HepG2 (cell line): ENCODE measurements around the gene NRSN2. TPM values are rescaled to one million over a fixed set of nuclear protein-coding genes. Genes with fewer than 3 reads are reported as not detected.

ENCODE experiments used
- HDAC6 ChIP-seq: fragments of 200-600 bp; sonication (generic); IDR thresholded peaks from 2 replicates; pipeline ENCODE4 v1.7.0; 2017; ENCODE audit warnings: mild to moderate bottlenecking, antibody characterized with exemption, low read length, low read depth
- NCOA2 ChIP-seq: sonication (generic); formaldehyde crosslinking; IDR thresholded peaks from 2 replicates; pipeline ENCODE4 v1.8.0; 2022; ENCODE audit warnings: inconsistent platforms
- NR2F2 ChIP-seq: IDR thresholded peaks from 2 replicates; pipeline ENCODE4 v1.6.1; 2012; ENCODE audit warnings: low read depth, inconsistent platforms, borderline replicate concordance
- RFX3 ChIP-seq: IDR thresholded peaks from 2 replicates; pipeline ENCODE4 v1.6.1; 2016; ENCODE audit warnings: missing biosample characterization, missing genetic modification reagents
- SAFB2 ChIP-seq: sonication (generic); formaldehyde crosslinking; IDR thresholded peaks from 2 replicates; pipeline ENCODE4 v1.5.1; 2020; ENCODE audit warnings: missing genetic modification reagents, low read depth, mild to moderate bottlenecking, borderline replicate concordance
- SIN3B ChIP-seq: fragments of 150-350 bp; IDR thresholded peaks from 2 replicates; pipeline ENCODE4 v1.6.1; 2014; ENCODE audit warnings: low read length
- SNAPC2 ChIP-seq: sonication (generic); formaldehyde crosslinking; IDR thresholded peaks from 2 replicates; pipeline ENCODE4 v1.8.1; 2022; ENCODE audit warnings: mild to moderate bottlenecking, missing genetic modification reagents
- SP2 ChIP-seq: sonication (generic); formaldehyde crosslinking; IDR thresholded peaks from 2 replicates; pipeline ENCODE4 v1.5.1; 2020; ENCODE audit warnings: mild to moderate bottlenecking, missing genetic modification reagents
- SRY ChIP-seq: sonication (generic); formaldehyde crosslinking; IDR thresholded peaks from 2 replicates; pipeline ENCODE4 v1.8.0; 2022; ENCODE audit warnings: mild to moderate bottlenecking, missing genetic modification reagents
- THYN1 ChIP-seq: sonication (generic); formaldehyde crosslinking; IDR thresholded peaks from 2 replicates; pipeline ENCODE4 v1.8.1; 2023; ENCODE audit warnings: low read depth, mild to moderate bottlenecking, moderate library complexity, missing genetic modification reagents, borderline replicate concordance
- ZFY ChIP-seq: sonication (generic); formaldehyde crosslinking; IDR thresholded peaks from 2 replicates; pipeline ENCODE4 v1.4.0; 2020; ENCODE audit warnings: missing genetic modification reagents
- ZNF317 ChIP-seq: sonication (generic); formaldehyde crosslinking; IDR thresholded peaks from 2 replicates; pipeline ENCODE4 v1.5.0; 2020; ENCODE audit warnings: mild to moderate bottlenecking, missing genetic modification reagents
- ZNF709 ChIP-seq: sonication (generic); formaldehyde crosslinking; IDR thresholded peaks from 2 replicates; pipeline ENCODE4 v1.5.0; 2020; ENCODE audit warnings: mild to moderate bottlenecking, missing genetic modification reagents
- ZNF766 ChIP-seq: sonication (generic); formaldehyde crosslinking; IDR thresholded peaks from 2 replicates; pipeline ENCODE4 v1.5.0; 2020; ENCODE audit warnings: missing genetic modification reagents, borderline replicate concordance
- polyA plus RNA-seq, 8 experiments: library from polyadenylated mRNA; depleted of rRNA in 3 of 8; stranded (reverse) in 7 of 8; unstranded in 1 of 8; fragments of >200 nt; fragmentation: Illumina TruSeq in 4 of 8; extraction: Trizol in 4 of 8; gene quantifications; 2 replicates each; pipeline versions ENCODE4 v1.2.1 to v1.2.3, GENCODE V29; 2011 to 2016; ENCODE audit warnings: low read depth in 4 of 8, missing spikeins in 1 of 8, mixed read lengths in 1 of 8; ENCODE audit not compliant: insufficient read depth in 1 of 8
- total RNA-seq, 5 experiments: library from RNA; depleted of rRNA; stranded (reverse); fragments of >200 nt; fragmentation: Illumina TruSeq; extraction: Trizol; gene quantifications; 2 replicates each; pipeline ENCODE4 v1.2.3, GENCODE V29; 2016; ENCODE audit warnings: low read depth in 1 of 5
- TF ChIP-seq, protein P1 (sequence below): sonication (generic); formaldehyde crosslinking; IDR thresholded peaks from 2 replicates; pipeline ENCODE4 v1.5.0; 2020; ENCODE audit warnings: missing genetic modification reagents
- TF ChIP-seq, protein P2 (sequence below): sonication (generic); formaldehyde crosslinking; IDR thresholded peaks from 2 replicates; pipeline ENCODE4 v1.9.0; 2022; ENCODE audit warnings: missing genetic modification reagents, mild to moderate bottlenecking, borderline replicate concordance
- TF ChIP-seq, protein P3 (sequence below): IDR thresholded peaks from 2 replicates; pipeline ENCODE4 v1.6.1; 2016; ENCODE audit warnings: mild to moderate bottlenecking
- TF ChIP-seq, protein P4 (sequence below): sonication (generic); formaldehyde crosslinking; conservative IDR thresholded peaks from 2 replicates; pipeline ENCODE4 v1.8.0; 2022; ENCODE audit warnings: mild to moderate bottlenecking, moderate library complexity, missing genetic modification reagents
- TF ChIP-seq, protein P5 (sequence below): sonication (generic); formaldehyde crosslinking; IDR thresholded peaks from 2 replicates; pipeline ENCODE4 v1.9.0; 2021; ENCODE audit warnings: missing genetic modification reagents, borderline replicate concordance
- TF ChIP-seq, protein P6 (sequence below): sonication (generic); formaldehyde crosslinking; IDR thresholded peaks from 2 replicates; pipeline ENCODE4 v1.4.0; 2020; ENCODE audit warnings: missing genetic modification reagents, mild to moderate bottlenecking, borderline replicate concordance

Gene NRSN2
- total and polyA plus RNA-seq, 2 of the 13 experiments (the other 11 are each of a cell fraction or from before 2014, with no cell fraction given): 32.3 to 49.4 TPM

DNA sequence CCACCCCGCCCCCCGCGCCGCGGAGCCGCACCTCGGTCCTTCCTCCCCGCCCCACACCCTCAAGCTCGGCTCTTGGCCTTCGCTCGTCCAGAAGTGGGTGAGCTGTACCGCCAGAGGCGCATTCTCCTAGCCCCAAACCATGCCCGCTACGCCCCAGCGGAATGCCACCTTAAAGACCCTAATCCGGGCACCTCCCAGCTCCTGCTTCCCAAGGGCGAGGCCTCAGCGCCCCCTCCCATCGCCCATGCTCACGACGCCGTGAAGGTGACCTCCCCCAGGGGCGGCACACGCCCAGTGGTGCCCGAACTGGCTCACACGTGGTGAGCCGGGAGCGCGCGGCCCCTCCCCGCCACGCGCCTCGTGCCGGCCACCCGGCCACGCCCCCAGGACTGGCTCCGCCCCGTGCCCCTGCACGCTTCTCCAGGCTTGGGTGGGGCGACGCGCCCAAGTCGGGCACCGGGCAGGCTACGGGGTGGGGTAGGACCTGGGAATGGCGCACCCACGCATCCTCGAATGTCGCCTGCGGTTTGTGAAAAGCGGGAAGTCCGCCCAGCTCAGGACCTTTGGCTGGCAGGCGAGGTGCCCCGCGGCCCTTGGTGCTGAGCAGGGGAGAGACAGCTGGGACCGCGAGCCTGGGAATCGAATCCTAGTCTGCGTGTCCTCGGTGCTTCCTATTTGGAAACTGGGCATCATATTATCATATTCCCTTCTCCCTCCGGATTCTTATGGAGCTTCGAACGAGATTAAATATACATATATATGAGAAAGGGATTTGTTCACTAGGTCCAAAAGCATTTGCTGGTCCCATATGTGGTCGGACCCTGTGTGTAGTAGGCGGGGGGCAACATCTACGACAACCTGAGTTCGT is 22.5 kb upstream of the NRSN2 start (continued):
- TF ChIP-seq, protein P1, sequence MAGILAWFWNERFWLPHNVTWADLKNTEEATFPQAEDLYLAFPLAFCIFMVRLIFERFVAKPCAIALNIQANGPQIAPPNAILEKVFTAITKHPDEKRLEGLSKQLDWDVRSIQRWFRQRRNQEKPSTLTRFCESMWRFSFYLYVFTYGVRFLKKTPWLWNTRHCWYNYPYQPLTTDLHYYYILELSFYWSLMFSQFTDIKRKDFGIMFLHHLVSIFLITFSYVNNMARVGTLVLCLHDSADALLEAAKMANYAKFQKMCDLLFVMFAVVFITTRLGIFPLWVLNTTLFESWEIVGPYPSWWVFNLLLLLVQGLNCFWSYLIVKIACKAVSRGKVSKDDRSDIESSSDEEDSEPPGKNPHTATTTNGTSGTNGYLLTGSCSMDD (CRISPR knock-in tag): peak; percentile 93
- TF ChIP-seq NR2F2 (peak; percentile 69; the same call in 1 of the 2 replicates), ZFY (CRISPR knock-in tag) (peak; percentile 88), HDAC6 (no peak), SIN3B (0 out of 2 replicates have a peak, but pooled peaks have one; percentile 18), NCOA2 (CRISPR knock-in tag) (peak; percentile 78), SAFB2 (CRISPR knock-in tag) (peak; percentile 93; the same call in 1 of the 2 replicates), RFX3 (CRISPR knock-in tag) (peak; percentile 35; the same call in 1 of the 2 replicates), ZNF317 (CRISPR knock-in tag) (peak; percentile 8; the same call in 1 of the 2 replicates), SP2 (CRISPR knock-in tag) (no peak), SNAPC2 (CRISPR knock-in tag) (0 out of 2 replicates have a peak, but pooled peaks have one; percentile 62), SRY (peak; percentile 97; the same call in 1 of the 2 replicates), ZNF766 (CRISPR knock-in tag) (peak; percentile 93; the same call in 1 of the 2 replicates), THYN1 (CRISPR knock-in tag) (peak; percentile 15; the same call in 1 of the 2 replicates), ZNF709 (CRISPR knock-in tag) (peak; percentile 95; the same call in 1 of the 2 replicates)
- TF ChIP-seq, protein P2, sequence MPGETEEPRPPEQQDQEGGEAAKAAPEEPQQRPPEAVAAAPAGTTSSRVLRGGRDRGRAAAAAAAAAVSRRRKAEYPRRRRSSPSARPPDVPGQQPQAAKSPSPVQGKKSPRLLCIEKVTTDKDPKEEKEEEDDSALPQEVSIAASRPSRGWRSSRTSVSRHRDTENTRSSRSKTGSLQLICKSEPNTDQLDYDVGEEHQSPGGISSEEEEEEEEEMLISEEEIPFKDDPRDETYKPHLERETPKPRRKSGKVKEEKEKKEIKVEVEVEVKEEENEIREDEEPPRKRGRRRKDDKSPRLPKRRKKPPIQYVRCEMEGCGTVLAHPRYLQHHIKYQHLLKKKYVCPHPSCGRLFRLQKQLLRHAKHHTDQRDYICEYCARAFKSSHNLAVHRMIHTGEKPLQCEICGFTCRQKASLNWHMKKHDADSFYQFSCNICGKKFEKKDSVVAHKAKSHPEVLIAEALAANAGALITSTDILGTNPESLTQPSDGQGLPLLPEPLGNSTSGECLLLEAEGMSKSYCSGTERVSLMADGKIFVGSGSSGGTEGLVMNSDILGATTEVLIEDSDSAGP (CRISPR knock-in tag): peak; percentile 98
- TF ChIP-seq, protein P3, sequence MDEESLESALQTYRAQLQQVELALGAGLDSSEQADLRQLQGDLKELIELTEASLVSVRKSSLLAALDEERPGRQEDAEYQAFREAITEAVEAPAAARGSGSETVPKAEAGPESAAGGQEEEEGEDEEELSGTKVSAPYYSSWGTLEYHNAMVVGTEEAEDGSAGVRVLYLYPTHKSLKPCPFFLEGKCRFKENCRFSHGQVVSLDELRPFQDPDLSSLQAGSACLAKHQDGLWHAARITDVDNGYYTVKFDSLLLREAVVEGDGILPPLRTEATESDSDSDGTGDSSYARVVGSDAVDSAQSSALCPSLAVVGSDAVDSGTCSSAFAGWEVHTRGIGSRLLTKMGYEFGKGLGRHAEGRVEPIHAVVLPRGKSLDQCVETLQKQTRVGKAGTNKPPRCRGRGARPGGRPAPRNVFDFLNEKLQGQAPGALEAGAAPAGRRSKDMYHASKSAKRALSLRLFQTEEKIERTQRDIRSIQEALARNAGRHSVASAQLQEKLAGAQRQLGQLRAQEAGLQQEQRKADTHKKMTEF (CRISPR knock-in tag): peak; percentile 98
- TF ChIP-seq, protein P4, sequence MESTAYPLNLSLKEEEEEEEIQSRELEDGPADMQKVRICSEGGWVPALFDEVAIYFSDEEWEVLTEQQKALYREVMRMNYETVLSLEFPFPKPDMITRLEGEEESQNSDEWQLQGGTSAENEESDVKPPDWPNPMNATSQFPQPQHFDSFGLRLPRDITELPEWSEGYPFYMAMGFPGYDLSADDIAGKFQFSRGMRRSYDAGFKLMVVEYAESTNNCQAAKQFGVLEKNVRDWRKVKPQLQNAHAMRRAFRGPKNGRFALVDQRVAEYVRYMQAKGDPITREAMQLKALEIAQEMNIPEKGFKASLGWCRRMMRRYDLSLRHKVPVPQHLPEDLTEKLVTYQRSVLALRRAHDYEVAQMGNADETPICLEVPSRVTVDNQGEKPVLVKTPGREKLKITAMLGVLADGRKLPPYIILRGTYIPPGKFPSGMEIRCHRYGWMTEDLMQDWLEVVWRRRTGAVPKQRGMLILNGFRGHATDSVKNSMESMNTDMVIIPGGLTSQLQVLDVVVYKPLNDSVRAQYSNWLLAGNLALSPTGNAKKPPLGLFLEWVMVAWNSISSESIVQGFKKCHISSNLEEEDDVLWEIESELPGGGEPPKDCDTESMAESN: peak; percentile 99
- TF ChIP-seq, protein P5, sequence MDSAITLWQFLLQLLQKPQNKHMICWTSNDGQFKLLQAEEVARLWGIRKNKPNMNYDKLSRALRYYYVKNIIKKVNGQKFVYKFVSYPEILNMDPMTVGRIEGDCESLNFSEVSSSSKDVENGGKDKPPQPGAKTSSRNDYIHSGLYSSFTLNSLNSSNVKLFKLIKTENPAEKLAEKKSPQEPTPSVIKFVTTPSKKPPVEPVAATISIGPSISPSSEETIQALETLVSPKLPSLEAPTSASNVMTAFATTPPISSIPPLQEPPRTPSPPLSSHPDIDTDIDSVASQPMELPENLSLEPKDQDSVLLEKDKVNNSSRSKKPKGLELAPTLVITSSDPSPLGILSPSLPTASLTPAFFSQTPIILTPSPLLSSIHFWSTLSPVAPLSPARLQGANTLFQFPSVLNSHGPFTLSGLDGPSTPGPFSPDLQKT (CRISPR knock-in tag): peak; percentile 93
- TF ChIP-seq, protein P6, sequence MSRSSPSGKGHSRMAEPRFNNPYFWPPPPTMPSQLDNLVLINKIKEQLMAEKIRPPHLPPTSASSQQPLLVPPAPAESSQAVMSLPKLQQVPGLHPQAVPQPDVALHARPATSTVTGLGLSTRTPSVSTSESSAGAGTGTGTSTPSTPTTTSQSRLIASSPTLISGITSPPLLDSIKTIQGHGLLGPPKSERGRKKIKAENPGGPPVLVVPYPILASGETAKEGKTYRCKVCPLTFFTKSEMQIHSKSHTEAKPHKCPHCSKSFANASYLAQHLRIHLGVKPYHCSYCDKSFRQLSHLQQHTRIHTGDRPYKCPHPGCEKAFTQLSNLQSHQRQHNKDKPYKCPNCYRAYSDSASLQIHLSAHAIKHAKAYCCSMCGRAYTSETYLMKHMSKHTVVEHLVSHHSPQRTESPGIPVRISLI: peak; percentile 83
